GM18508 (cell line): ENCODE results near the gene TRIM69.

Source experiments
- ATAC-seq: cut with Tn5 transposase; IDR thresholded peaks from one replicate; pipeline ENCODE4 v1.9.1; 2021; ENCODE audit warnings: moderate number of reproducible peaks; ENCODE audit not compliant: insufficient read depth, unreplicated experiment

Gene TRIM69

DNA sequence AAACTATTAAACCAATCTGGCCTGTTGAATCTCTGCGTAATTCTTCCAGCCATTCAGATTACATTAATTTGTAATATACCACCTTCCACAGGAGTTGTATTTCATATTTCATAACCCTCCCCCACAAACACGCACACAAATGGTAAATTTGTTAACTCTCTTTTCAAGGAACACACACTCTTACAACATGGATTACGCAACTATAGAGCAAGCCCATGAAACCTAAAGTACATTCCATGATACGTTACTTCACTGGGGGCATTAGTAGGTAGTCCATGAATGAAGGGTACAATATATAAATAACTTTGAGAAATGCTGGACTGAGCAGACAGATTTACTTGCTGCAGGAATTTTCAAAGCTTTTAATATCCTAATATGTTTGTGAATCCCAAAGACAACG is 65.0 kb downstream of the TRIM69 start:
- no peak for ATAC-seq

DNA sequence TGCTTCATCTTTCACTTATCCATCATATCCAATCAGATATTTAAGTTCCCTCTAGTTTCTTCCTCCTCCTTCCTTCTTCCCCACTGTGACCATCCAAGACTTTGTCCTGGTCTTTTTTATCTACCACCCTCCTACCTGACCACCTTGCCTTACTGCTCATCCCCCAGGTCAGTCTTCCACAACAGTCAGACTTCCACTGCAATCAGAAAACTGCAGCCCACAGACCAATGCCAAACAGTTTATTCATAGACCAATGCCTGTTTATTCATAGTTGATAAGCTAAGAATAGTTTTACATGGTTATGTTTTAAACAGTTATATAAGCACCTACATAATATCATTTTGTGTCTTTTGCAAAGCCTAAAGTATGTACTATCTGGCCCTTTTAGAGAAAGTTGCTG is 65.5 kb downstream of the TRIM69 start:
- no peak for ATAC-seq

DNA sequence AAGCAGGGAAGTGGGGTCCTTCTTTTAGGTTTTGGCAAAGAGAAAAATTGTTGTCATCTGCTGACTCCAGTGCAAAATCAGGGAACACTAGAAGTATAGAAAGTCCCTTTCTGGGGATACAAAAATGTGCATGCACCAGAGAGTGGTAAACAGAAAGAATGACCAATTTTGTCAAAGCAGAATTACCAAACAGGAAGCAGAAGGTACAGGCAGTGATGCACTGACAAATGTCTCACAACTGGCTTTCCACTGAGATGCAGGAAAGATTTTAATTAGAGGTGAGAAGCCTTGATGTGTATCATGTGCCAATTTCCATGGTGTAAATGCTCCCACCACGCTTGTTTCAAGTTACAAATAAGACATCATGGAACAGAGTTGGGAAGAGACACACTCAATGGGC is 66.0 kb downstream of the TRIM69 start:
- no peak for ATAC-seq

DNA sequence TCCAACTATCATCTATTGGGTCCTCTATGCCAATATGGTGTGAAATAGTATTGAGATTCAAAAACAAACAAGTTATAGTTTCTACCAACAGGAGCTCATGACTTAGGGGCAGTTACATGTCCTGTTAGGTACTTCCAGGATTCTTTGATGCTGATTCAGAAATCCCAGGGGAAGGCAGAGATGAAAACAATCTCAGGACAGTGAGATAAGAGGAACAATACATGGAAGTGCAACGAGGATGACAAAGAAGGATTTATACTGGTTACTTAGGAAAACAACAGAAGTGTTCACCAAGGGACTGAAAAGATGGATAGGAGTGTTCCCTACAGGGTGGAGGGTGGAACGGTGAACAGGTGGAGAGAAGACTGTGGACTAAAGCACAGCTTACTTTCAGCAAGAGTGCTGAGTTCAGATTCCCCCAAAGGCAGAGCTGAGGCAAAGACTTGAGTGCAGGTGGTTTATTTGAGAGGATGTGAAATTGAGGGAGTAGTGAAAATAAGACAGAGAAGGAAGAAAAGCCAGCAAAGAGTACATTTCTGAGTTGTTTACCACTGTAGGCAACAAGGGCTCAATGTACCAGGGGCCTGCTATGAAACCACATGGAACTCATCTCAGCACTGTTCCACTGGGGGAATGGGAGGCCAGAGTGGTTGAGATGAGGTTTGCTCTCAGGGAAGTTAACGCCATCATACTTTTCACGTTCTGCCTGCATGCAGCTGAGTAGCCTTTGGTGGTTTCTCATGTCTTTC is 68.1 kb downstream of the TRIM69 start:
- no peak for ATAC-seq

DNA sequence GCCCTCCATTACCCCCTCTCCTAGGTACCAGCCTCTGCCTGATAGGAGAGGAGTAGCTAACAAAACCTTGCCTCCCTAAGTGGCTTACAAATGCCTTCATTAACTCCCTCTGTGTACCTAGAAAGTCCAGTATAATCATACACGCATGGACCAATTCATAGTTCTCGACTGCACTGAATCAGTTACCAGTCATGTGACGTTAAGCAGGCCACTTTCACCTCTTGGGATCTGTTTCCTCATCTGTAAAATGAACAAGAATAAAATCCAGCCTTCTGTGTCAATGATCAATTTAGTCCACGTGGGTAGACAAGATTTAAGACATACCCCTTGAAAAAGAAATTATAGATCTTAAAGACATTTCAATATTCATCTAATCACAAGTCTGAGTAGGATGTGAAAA is 72.2 kb downstream of the TRIM69 start:
- ATAC-seq: no peak

DNA sequence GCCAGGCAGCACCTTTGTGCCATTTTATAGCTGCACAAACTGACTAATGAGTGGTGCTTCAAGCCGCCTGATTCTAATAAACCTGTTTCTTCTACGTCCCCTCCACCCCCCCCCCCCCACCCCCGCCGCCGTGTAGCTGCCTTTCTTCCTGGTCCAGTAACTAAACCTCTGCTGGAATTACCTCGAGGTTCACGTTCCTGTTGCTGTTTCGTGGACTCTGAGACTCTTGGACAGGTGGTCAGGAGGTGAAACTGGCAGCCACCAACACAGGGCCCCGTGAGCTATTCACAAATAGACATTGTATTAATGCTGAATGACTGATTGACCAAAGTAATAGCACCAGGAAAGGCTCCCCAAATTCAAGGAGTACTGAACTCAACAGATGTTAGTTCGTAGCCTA is 73.9 kb downstream of the TRIM69 start:
- no peak for ATAC-seq

DNA sequence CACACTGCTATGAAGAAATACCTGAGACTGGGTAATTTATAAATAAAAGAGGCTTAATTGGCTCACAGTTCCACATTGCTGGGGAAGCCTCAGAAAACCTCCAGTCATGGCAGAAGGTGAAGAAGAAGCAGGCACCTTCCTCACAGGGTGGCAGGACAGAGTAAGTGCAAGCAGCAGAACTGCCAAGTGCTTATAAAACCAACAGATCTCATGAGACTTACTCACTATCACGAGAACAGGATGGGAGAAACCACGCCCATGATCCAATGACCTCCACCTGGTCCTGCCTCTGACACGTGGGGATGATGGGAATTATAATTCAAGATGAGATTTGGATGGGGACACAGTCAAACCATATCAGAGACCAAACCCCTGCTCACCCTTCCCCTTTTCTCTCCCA is 75.0 kb downstream of the TRIM69 start:
- no peak for ATAC-seq

DNA sequence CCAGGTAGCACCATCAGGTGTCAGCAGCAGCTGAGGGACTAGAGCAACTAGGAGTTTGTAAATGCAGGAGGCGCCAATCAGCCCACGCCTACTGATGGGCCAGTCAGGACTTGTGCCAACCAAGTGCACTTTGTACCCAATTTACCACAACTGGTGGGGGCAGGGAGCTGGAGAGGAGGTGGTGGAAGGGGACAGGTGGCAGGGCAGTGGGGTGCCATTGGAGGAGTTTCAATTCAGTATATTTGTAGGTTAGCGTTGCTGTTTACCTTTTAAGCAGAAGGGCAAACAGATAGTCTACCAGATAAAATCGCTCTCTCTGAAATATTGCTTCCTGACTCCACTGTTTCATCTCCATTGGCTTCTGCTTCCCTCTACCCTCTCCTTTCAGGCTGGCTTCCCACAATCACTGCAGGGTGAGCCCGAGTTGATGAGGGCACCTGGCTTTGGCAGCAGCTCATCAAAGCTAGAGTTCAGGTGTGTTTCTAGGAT is 75.7 kb downstream of the TRIM69 start:
- ATAC-seq: no peak

DNA sequence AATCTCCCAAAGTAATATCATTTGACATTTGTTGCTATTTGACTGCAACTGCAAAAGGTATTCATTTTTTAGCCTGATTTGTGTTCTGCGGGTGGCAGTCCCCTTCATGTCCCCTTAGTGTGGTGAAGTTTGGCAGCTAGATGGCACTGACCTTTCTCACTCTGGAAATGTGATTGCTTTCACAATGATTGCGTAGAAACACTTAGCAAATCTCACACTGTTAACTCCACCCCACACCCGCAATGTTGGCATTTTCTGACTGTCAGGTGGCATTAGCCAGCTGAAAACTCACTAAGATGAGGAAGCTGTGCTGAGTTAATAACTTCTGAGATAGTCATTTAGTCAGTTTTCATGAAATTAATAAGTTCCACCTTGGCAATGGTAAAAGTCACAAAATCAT is 76.9 kb downstream of the TRIM69 start:
- ATAC-seq: no peak
